ENCODE data around the gene LAMA2. TPM values are rescaled to one million over a fixed set of nuclear protein-coding genes. Genes with fewer than 3 reads are reported as not detected.

LAMA2 gene
- total and polyA plus RNA-seq, 8 donors = 3.4 to 110 (median 31.6) TPM

DNA sequence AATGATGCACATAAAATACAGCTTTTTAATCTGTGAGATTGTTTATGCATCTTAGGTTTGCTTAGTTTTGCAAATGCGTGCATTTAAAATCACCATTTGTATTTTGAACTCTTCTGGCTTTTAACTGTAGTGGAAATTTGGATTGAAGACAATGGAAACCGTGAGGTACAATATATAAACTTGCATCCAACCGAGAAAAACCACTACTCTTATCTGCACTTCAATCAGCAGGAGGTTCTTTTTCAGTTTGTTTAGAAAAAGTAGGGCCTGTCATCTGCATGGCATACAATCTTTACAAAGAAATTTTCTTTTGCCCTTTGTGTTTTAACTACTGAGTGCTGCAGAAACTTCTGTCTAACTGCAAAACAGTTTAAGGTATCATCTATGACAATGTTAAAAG, 132.8 kb downstream of the LAMA2 start:
- WGBS, 5 donors = 41 to 59% (median 51%) methylated on average over 3 of the region's 3 CpGs
- Histone ChIP-seq H3K4me1 (no peaks in the 10 kb centered on the region), H3K36me3 (no peaks in the 10 kb centered on the region), H3K27me3 (no peaks in the 10 kb centered on the region), H3K9me3 (no peaks in the 10 kb centered on the region), H3K4me3 (no peak overlapping the region), H3K27ac (no peak overlapping the region)
- TF ChIP-seq, protein P1, sequence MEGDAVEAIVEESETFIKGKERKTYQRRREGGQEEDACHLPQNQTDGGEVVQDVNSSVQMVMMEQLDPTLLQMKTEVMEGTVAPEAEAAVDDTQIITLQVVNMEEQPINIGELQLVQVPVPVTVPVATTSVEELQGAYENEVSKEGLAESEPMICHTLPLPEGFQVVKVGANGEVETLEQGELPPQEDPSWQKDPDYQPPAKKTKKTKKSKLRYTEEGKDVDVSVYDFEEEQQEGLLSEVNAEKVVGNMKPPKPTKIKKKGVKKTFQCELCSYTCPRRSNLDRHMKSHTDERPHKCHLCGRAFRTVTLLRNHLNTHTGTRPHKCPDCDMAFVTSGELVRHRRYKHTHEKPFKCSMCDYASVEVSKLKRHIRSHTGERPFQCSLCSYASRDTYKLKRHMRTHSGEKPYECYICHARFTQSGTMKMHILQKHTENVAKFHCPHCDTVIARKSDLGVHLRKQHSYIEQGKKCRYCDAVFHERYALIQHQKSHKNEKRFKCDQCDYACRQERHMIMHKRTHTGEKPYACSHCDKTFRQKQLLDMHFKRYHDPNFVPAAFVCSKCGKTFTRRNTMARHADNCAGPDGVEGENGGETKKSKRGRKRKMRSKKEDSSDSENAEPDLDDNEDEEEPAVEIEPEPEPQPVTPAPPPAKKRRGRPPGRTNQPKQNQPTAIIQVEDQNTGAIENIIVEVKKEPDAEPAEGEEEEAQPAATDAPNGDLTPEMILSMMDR (IDR thresholded peaks at IDR 0.05) = no peak
- TF ChIP-seq POLR2A (IDR thresholded peaks at IDR 0.05) = no peak
- intact Hi-C loops (cut with DNase I; ENCODE audit: low total_unique reads) = no loop called here
- no peak for DNase-seq

GRCh38 chr6:129016844-129017243, 133.9 kb downstream of the LAMA2 start:
- no peaks in the 10 kb centered on the region for H3K27me3 ChIP-seq
- H3K27ac ChIP-seq = no peak overlapping the region
- WGBS, 5 donors = 88 to 91% (median 90%) methylated on average over 3 of the region's 3 CpGs
- no peak overlapping the region for H3K4me3 ChIP-seq
- no peak for DNase-seq
- TF ChIP-seq POLR2AphosphoS5 (IDR thresholded peaks at IDR 0.05) (no peak), EP300 (IDR thresholded peaks at IDR 0.05) (no peak), POLR2A (IDR thresholded peaks at IDR 0.05) (no peak)
- TF ChIP-seq, protein P1 (IDR thresholded peaks at IDR 0.05) = no peak
- no peaks in the 10 kb centered on the region for H3K36me3 ChIP-seq
- no peaks in the 10 kb centered on the region for H3K9me3 ChIP-seq
- no peaks in the 10 kb centered on the region for H3K4me1 ChIP-seq
- intact Hi-C loops (cut with DNase I; ENCODE audit: low total_unique reads) = no loop called here

- 78 to 87% (median 82%) methylated on average over 6 of the region's 6 CpGs for WGBS, 5 donors
These were observed 139.1 kb downstream of the LAMA2 start for GRCh38 chr6:129022011-129022553.

GRCh38 chr6:129026601-129027000, 143.7 kb downstream of the LAMA2 start:
- 66 to 86% (median 72%) methylated on average over 1 of the region's 1 CpG for WGBS, 5 donors
- no peak overlapping the region for H3K4me3 ChIP-seq
- no peaks in the 10 kb centered on the region for H3K36me3 ChIP-seq
- no peaks in the 10 kb centered on the region for H3K4me1 ChIP-seq
- H3K27ac ChIP-seq = no peak overlapping the region
- H3K27me3 ChIP-seq = no peaks in the 10 kb centered on the region
- no peaks in the 10 kb centered on the region for H3K9me3 ChIP-seq
- TF ChIP-seq, protein P1 (IDR thresholded peaks at IDR 0.05) = no peak
- TF ChIP-seq POLR2AphosphoS5 (IDR thresholded peaks at IDR 0.05) (no peak), EP300 (IDR thresholded peaks at IDR 0.05) (no peak), POLR2A (IDR thresholded peaks at IDR 0.05) (no peak)
- intact Hi-C loops (cut with DNase I; ENCODE audit: low total_unique reads) = no loop called here
- DNase-seq = no peak

More at GRCh38 chr6:129022011-129022553, 139.1 kb downstream of the LAMA2 start:
- no peak for DNase-seq
- no peak for TF ChIP-seq POLR2AphosphoS5 (IDR thresholded peaks at IDR 0.05)
- TF ChIP-seq, protein P1 (IDR thresholded peaks at IDR 0.05) = no peak
- Histone ChIP-seq H3K4me1 (no peaks in the 10 kb centered on the region), H3K9me3 (no peaks in the 10 kb centered on the region), H3K36me3 (no peaks in the 10 kb centered on the region), H3K27me3 (no peaks in the 10 kb centered on the region), H3K4me3 (no peak overlapping the region), H3K27ac (no peak overlapping the region)
- intact Hi-C loops (cut with DNase I; ENCODE audit: low total_unique reads) = no loop called here

Data from stomach (tissue), 9 donors.